ENCODE results near the gene CELA3B.
"Not testable (repeated sequence)": the region's sequence is repeated elsewhere in the genome, so short reads cannot be mapped to it uniquely, and the experiment has no call there.

CELA3B gene

DNA sequence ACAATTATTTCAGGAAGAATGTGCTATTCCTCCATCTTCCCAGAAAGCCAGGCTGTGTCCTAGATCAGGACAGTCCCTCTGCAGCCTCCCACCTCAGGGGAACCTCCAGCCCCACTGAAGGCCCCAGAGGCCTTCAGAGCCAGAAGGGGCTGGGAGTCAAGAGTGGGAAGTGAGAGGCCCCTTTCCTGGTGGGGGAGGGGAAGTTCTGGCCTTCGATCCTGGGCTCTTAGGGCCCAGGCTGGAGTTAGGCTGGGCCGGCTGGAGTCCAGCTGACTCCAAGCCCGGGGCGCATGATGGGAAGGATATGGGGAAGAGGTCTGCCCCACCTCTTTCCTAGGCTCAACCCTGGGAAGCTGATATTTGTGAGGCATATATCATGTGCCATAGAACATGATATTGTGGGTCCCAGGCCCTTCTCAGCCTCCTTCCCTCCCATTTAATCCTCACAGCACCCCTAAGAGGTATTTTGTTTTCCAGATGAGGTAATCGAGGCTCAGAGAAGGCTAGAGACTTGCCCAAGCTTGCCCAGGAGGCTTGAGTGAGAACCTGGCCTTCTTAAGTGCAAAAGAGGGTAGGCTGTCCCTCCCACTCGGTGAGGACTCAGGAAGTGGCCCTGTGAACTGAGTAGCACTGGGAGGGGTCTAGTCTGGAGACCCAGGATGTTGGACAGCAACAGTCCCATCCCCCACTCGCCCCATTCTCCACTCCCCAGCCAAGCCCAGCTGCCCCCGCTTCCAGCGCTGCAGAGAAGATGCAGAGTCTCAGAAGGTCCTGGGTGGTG lies 21.1 kb upstream of the CELA3B start:
- peak; percentile 38 for DNase-seq
- peaks cover 41% of the 10 kb centered on the region for H3K4me1 Mint-ChIP-seq
- no peaks in the 10 kb centered on the region for H3K36me3 Mint-ChIP-seq
- CTCF ChIA-PET, result no interaction called here
- peaks cover 21% of the 10 kb centered on the region for H3K27me3 Mint-ChIP-seq
- peak overlapping the region; percentile 45 for H3K4me3 Mint-ChIP-seq
- peak overlapping the region; percentile 68 for H3K27ac Mint-ChIP-seq
- H3K9me3 Mint-ChIP-seq, result no peaks in the 10 kb centered on the region

DNA sequence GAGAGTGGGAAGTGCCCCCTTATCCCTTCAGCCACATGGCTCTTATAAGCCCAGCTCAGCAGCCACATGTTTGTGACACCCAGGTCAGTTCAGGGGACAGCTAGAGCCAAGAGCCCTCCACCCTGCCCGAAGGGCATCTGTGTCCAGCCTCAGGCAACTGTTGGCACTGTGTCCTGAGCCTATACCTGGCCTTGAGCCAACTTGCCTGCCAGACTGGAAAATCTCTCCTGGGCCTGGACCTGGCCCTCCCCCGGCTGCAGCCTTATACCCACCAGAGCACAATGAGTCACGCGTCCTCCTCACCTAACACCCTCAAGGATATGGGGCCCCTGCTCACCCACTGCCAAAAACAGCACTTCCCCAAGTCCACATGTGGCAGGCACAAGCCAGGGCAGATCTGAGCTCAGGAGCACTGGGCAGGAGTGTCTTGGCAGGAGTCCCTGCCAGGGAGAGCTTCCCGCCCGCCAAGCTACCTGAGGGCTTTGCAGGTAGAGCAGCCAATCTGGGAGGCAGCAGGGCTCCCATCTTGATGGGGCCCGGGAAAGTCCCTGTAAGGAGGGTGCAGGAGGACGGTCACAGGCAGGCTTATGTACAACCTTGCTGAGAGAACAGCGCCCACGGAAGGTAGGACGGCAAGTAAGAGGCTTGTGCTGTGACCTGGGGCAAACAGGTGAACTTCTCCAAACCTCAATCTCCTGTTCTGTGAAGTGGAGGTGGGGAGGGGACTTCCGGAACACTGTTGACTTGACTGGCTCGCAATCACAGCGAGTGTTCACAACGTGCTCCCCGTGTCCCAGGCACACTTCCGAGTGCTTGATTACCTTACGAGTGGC lies 19.9 kb upstream of the CELA3B start:
- H3K27ac Mint-ChIP-seq, result peak overlapping the region; percentile 90
- H3K9me3 Mint-ChIP-seq, result no peaks in the 10 kb centered on the region
- no peaks in the 10 kb centered on the region for H3K36me3 Mint-ChIP-seq
- peaks cover 41% of the 10 kb centered on the region for H3K4me1 Mint-ChIP-seq
- peaks cover 9% of the 10 kb centered on the region for H3K27me3 Mint-ChIP-seq
- H3K4me3 Mint-ChIP-seq, result peak overlapping the region; percentile 69
- peak; percentile 72 for DNase-seq
- CTCF ChIA-PET, result interaction anchor here (0.9 kb wide), 1 partner anchor 10 kb away, joined by 3 read pairs; no protein-coding TSS in a partner anchor

DNA sequence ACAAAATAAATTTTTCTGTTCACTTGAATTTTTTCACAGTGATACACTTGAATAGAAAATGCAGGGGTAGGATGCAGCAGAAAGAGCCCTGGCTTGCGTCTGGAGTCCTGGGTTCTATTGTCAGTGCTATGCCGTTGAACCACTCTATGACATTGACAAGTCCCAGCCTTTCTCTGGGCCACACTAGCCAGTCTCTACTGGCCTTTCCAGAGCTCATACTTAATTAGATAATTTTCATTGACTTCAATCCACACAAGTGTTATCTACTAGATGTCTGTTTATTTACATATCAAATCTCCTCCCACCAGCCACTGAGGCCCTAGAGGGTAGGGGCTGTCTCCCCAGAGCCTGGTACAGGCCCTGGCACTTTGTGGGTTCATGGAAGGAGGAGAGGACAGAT lies 15.5 kb upstream of the CELA3B start:
- Mint-ChIP-seq H3K27me3 (peaks cover 10% of the 10 kb centered on the region), H3K4me3 (no peak overlapping the region), H3K4me1 (peaks cover 34% of the 10 kb centered on the region), H3K27ac (no peak overlapping the region), H3K36me3 (no peaks in the 10 kb centered on the region), H3K9me3 (no peaks in the 10 kb centered on the region)
- DNase-seq, result no peak
- CTCF ChIA-PET, result interaction anchor here (1.5 kb wide), 1 partner anchor 9 kb away, joined by 3 read pairs; no protein-coding TSS in a partner anchor

DNA sequence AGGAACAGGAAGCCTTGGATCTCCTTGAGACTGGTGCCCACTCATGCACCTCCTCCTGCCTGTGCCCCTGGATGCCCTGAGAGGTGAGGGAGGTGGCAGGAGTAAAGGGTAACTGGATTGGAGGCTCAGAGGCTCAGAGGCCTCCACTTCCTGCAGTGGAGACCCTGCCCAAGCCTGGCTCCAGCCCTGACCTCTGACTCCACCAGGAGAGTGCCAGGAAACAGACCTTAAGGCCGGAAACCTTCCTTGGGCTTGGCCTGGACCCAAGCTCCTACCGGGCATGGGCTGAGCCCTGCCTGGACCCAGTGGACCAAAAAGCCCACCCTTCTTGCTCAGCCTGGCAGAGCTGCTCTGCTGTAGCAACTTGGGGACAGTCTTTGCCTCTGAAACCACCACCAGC lies 15.0 kb upstream of the CELA3B start:
- H3K27me3 Mint-ChIP-seq, result peaks cover 14% of the 10 kb centered on the region
- no peaks in the 10 kb centered on the region for H3K9me3 Mint-ChIP-seq
- DNase-seq, result no peak
- CTCF ChIA-PET, result interaction anchor here (0.6 to 1.5 kb wide), 2 partner anchors 9 to 614 kb away, joined by 3 read pairs; no protein-coding TSS in a partner anchor
- H3K27ac Mint-ChIP-seq, result no peak overlapping the region
- peaks cover 29% of the 10 kb centered on the region for H3K4me1 Mint-ChIP-seq
- no peaks in the 10 kb centered on the region for H3K36me3 Mint-ChIP-seq
- no peak overlapping the region for H3K4me3 Mint-ChIP-seq

DNA sequence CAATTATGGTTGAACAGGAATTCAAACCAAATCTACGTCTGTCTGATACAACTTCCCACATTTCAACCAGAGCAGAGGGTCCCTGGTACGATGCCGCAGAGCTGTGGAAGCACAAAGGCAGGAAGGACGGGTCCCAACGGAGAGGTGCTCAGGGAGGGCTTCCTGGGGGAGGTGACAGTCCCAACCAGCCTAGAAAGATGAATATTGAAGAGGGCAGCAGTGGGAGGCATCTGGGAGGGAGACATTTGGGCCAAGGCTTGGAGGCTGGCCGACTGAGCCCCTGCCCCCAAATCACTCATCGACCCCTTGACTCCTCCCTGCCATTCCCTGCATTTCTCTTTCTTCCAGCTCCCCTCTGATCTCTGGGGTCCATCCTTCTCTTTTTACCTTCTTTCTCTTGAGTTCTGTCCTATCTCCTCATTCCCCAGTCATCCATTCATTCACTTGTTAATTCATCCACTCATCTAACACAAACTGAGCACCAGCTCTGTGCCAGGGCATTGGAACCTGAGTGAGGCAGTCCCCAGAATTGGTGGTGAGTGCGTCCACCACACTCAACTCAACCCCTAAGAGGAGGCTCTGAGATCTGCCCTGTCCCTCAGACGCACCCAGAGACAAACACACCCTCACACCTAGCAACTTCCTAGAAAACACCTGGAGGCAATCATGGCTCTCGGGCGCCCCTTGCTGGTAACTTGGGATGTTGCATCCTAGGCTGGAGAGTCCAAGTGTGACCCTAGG lies 13.2 kb upstream of the CELA3B start:
- peak; percentile 89 for DNase-seq
- Mint-ChIP-seq H3K27me3 (peaks cover 17% of the 10 kb centered on the region), H3K9me3 (no peaks in the 10 kb centered on the region), H3K27ac (no peak overlapping the region), H3K4me1 (peaks cover 11% of the 10 kb centered on the region), H3K4me3 (no peak overlapping the region), H3K36me3 (no peaks in the 10 kb centered on the region)
- CTCF ChIA-PET, result interaction anchor here (0.9 to 1.1 kb wide), 4 partner anchors 59 to 334 kb away, joined by 3 to 5 read pairs (median 4); no protein-coding TSS in a partner anchor

DNA sequence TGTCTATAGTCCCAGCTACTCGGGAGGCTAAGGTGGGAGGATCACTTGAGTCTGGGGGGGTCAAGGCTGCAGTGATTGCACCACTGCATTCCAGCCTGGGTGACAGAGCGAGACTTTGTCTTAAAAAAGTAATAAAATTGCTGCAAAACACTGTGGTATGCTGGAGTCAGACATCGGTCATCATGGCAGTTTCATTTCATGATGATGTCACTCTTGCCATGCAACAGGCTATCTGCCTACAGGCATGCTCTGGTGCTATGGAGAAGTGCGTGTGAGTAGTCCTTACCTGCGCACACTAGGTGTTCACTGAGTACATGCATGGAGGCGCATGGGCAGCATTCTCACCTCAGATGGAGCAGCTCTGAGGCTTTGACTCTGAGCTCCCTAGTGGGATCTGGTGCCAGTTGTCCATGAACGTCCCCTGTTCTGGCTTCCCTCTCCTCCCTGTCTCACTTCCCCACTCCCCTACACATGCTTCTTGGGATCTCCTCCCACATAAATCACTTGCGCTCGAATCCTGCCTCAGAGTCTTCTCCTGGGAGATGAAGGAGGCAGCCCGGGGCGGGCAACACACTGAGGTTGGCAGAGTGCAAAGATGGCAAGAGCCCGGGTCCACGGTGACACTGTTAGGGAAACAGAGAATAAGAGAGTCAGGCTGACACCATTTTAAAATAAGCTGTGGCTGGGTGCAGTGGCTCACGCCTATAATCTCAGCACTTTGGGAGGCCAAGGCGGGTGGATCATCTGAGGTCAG lies 10.4 kb upstream of the CELA3B start:
- Mint-ChIP-seq H3K27ac (no peak overlapping the region), H3K4me1 (peaks cover 5% of the 10 kb centered on the region), H3K27me3 (peaks cover 23% of the 10 kb centered on the region), H3K9me3 (no peaks in the 10 kb centered on the region), H3K36me3 (no peaks in the 10 kb centered on the region), H3K4me3 (no peak overlapping the region)
- CTCF ChIA-PET, result no interaction called here
- no peak for DNase-seq

DNA sequence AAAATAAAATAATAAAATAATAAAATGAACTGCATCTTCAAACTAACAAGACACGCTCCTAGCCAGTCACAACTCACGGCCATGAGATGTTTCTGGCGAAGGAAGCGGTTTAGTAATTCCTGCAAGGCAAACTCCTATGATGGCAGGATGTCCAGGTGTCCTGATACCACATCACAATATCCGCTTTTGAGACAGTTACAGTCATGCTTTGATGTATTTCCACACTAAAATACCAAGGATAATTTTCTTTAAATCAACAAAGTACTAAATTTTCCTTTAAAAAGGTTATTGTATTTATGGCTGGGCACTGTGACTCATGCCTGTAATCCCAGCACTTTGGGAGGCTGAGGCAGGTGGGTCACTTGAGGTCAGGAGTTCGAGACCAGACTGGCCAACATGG lies 9.6 kb upstream of the CELA3B start:
- H3K27me3 Mint-ChIP-seq, result peaks cover 23% of the 10 kb centered on the region
- H3K27ac Mint-ChIP-seq, H3K36me3 Mint-ChIP-seq, DNase-seq, CTCF ChIA-PET, H3K4me3 Mint-ChIP-seq, H3K4me1 Mint-ChIP-seq, H3K9me3 Mint-ChIP-seq: not testable (repeated sequence)

DNA sequence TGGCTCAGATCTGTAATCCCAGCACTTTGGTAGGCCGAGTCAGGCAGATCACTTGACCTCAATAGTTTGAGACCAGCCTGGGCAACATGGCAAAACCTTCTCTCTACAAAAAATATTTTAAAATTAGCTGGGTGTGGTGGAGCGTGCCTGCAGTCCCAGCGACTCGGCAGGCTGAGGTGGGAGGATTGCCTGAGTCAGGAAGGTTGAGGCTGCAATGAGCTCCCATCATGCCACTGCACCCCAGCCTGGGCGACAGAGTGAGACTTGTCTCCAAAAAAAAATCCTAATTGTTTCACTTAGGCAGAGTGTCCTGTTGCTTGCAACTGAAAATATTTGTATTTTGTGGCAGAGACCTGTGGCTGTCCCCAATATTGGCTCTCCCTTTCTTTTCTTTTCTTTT lies 7.8 kb upstream of the CELA3B start:
- H3K4me3 Mint-ChIP-seq, H3K4me1 Mint-ChIP-seq, DNase-seq, H3K27ac Mint-ChIP-seq, H3K36me3 Mint-ChIP-seq, CTCF ChIA-PET, H3K9me3 Mint-ChIP-seq: not testable (repeated sequence)
- peaks cover 18% of the 10 kb centered on the region for H3K27me3 Mint-ChIP-seq

DNA sequence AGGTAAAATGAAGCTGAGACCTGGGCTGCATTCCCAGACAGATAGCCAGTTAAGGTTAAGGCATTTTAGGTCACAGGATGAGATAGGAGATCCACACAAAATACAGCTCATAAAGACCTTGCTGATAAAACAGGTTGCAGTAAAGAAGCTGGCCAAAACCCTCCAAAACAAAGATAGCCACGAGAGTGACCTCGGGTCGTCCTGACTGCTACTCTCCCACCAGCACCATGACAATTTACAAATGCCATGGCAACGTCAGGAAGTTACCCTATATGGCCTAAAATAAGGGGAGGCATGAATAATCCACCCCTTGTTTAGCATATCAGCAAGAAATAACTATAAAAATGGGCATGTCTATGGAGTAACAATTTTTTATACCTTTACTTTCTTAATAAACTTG lies 6.3 kb upstream of the CELA3B start:
- H3K4me3 Mint-ChIP-seq, CTCF ChIA-PET, H3K9me3 Mint-ChIP-seq: not testable (repeated sequence)

DNA sequence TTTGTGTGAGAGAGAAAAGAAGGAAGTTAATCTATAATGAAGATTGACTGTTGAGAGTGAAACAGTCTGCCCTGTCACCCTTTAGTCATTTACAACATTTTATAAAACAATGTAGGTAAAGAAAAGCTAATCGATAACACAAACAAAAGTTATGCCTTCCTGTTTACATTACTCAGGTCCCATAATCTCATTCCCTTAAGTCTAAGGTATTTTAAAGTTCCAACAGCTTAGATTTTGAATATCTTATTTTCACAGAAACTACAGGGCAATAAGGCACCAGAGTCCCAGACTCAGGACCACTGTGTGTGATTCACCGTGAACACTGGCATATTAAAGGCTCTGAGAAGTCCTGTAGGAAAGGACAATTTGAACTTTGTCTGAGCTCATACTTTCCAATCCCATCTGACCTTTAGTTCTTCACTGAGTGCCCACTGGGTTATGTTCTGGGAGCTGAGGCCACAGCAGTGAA lies 3.8 kb upstream of the CELA3B start:
- DNase-seq, H3K27ac Mint-ChIP-seq: not testable (repeated sequence)

More for the DNA sequence above, 6.3 kb upstream of the CELA3B start:
- DNase-seq, H3K36me3 Mint-ChIP-seq, H3K27ac Mint-ChIP-seq, H3K4me1 Mint-ChIP-seq: not testable (repeated sequence)
- peaks cover 16% of the 10 kb centered on the region for H3K27me3 Mint-ChIP-seq

DNA sequence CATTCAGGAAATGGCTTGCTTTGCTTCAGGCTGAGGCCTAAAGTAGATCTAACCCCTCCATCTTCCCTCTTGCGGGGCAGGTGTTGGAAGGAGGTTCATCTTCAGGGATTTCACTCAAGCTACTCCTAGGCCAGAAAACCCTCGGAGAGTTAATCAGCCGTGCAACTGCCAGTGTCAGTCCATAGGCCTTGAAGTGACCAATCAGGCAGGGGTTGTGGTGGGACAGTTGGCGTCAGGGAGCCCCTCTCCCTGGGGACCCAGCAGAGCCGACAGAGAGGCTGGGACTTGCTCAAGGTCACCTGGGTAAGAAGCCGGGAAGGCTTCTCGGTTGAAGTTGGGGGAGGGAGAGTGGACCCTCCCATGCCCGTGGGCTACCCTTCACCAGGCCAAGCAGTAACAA lies 2.9 kb upstream of the CELA3B start:
- CTCF ChIA-PET, H3K36me3 Mint-ChIP-seq, H3K9me3 Mint-ChIP-seq: not testable (repeated sequence)

More for the DNA sequence above, 3.8 kb upstream of the CELA3B start:
- H3K9me3 Mint-ChIP-seq, H3K4me1 Mint-ChIP-seq, H3K27me3 Mint-ChIP-seq, CTCF ChIA-PET, H3K4me3 Mint-ChIP-seq, H3K36me3 Mint-ChIP-seq: not testable (repeated sequence)

DNA sequence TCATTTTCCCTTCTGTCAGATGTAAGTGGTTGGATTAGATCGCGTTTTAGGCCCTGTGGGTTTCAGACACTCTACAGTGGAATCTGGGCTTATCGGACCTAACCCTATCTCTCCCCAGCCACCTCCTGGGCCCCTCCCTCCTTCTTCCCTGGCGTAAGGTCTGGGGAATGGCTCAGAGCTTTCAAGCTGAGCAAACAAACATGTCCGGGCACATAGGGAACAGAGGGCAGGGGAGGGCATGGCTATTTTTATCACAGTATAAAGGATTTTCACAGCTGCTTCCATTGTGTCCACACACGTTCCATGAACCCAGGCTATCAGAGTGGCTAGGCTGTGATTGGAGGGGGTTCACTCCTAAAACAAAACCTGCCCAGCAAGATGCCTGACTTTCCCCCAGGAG lies 2.1 kb upstream of the CELA3B start:
- not testable (repeated sequence) for H3K4me3 Mint-ChIP-seq, H3K36me3 Mint-ChIP-seq, H3K27ac Mint-ChIP-seq

More for the DNA sequence above, 2.9 kb upstream of the CELA3B start:
- H3K27me3 Mint-ChIP-seq, H3K4me1 Mint-ChIP-seq, DNase-seq, H3K27ac Mint-ChIP-seq, H3K4me3 Mint-ChIP-seq: not testable (repeated sequence)

DNA sequence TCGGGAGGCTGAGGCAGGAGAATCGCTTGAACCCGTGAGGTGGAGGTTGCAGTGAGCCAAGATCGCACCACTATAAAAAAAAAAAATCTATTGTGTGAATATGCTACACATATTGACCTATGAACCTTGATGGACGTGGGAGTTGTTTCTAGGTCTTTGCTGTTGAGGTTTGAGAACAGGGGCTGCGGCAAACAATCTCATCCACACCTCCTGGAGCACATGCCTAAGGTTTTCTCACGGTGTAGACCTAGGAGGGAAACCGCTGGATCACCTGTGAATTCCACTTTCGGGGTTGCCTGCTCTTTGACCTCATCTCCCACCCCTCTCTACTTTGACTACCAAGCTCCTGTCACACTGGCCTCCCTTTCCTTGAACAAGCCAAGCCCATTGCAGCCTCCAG lies 1.5 kb upstream of the CELA3B start:
- CTCF ChIA-PET, H3K4me1 Mint-ChIP-seq, H3K9me3 Mint-ChIP-seq, DNase-seq, H3K27ac Mint-ChIP-seq, H3K36me3 Mint-ChIP-seq, H3K4me3 Mint-ChIP-seq, H3K27me3 Mint-ChIP-seq: not testable (repeated sequence)

More for the DNA sequence above, 2.1 kb upstream of the CELA3B start:
- H3K27me3 Mint-ChIP-seq, H3K9me3 Mint-ChIP-seq, H3K4me1 Mint-ChIP-seq, CTCF ChIA-PET, DNase-seq: not testable (repeated sequence)

Data from activated naive CD4-positive, alpha-beta T cell treated with anti-CD3 and anti-CD28 coated beads, Interleukin-2, amount 10 ng/mL, durations not matched to agents 7 days and 5 days (primary cell).